WTC11 (cell line): ENCODE measurements around the gene C16orf54.

ENCODE experiments used
- CBFB ChIP-seq: sonication (generic); formaldehyde crosslinking; IDR thresholded peaks from 2 replicates; pipeline ENCODE4 v1.8.1; 2022; ENCODE audit warnings: mild to moderate bottlenecking, low read depth, missing genetic modification reagents
- CREB1 ChIP-seq: sonication (generic); formaldehyde crosslinking; IDR thresholded peaks from 2 replicates; pipeline ENCODE4 v1.8.0; 2023; ENCODE audit warnings: mild to moderate bottlenecking, missing genetic modification reagents
- ETV6 ChIP-seq: sonication (generic); formaldehyde crosslinking; IDR thresholded peaks from 2 replicates; pipeline ENCODE4 v1.8.1; 2022; ENCODE audit warnings: mild to moderate bottlenecking, missing genetic modification reagents
- TEAD1 ChIP-seq: sonication (generic); formaldehyde crosslinking; IDR thresholded peaks from 2 replicates; pipeline ENCODE4 v1.8.0; 2022; ENCODE audit warnings: mild to moderate bottlenecking, missing genetic modification reagents
- TF ChIP-seq, protein P1 (sequence below): sonication (generic); formaldehyde crosslinking; IDR thresholded peaks from 2 replicates; pipeline ENCODE4 v1.8.1; 2022; ENCODE audit warnings: mild to moderate bottlenecking, moderate library complexity, missing genetic modification reagents
- TF ChIP-seq, protein P2 (sequence below): fragments of 200-600 bp; IDR thresholded peaks from 2 replicates; pipeline ENCODE4 v1.8.0; 2022; ENCODE audit warnings: antibody characterized with exemption
- TF ChIP-seq, protein P3 (sequence below): sonication (generic); formaldehyde crosslinking; IDR thresholded peaks from 2 replicates; pipeline ENCODE4 v1.8.0; 2022; ENCODE audit warnings: mild to moderate bottlenecking, missing genetic modification reagents

DNA sequence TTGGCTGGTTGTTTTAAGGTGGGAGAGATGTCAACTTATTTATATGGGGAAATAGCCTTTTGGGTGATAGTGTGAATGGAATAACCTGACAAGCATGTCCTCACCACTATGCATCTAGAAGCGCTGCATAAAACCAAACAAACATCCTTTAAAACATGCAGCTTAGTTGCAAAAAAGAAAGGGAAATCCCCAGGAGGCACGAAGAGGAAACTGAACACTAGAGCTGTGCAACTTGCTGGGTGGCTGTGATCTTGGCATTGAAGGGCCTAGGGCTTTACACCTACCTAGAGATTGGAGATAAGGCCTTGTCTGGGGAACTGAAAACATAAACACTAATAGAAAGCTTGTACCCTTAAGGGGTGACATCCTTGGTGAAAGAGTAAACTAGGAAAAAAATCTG, 7.3 kb downstream of the C16orf54 start:
- TF ChIP-seq ETV6 (CRISPR knock-in tag): no peak
- TF ChIP-seq, protein P1, sequence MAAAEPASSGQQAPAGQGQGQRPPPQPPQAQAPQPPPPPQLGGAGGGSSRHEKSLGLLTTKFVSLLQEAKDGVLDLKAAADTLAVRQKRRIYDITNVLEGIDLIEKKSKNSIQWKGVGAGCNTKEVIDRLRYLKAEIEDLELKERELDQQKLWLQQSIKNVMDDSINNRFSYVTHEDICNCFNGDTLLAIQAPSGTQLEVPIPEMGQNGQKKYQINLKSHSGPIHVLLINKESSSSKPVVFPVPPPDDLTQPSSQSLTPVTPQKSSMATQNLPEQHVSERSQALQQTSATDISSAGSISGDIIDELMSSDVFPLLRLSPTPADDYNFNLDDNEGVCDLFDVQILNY: no peak
- no peak for TF ChIP-seq CBFB
- TF ChIP-seq TEAD1 (CRISPR knock-in tag): no peak
- TF ChIP-seq CREB1: no peak
- TF ChIP-seq, protein P2, sequence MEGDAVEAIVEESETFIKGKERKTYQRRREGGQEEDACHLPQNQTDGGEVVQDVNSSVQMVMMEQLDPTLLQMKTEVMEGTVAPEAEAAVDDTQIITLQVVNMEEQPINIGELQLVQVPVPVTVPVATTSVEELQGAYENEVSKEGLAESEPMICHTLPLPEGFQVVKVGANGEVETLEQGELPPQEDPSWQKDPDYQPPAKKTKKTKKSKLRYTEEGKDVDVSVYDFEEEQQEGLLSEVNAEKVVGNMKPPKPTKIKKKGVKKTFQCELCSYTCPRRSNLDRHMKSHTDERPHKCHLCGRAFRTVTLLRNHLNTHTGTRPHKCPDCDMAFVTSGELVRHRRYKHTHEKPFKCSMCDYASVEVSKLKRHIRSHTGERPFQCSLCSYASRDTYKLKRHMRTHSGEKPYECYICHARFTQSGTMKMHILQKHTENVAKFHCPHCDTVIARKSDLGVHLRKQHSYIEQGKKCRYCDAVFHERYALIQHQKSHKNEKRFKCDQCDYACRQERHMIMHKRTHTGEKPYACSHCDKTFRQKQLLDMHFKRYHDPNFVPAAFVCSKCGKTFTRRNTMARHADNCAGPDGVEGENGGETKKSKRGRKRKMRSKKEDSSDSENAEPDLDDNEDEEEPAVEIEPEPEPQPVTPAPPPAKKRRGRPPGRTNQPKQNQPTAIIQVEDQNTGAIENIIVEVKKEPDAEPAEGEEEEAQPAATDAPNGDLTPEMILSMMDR: no peak
- TF ChIP-seq, protein P3, sequence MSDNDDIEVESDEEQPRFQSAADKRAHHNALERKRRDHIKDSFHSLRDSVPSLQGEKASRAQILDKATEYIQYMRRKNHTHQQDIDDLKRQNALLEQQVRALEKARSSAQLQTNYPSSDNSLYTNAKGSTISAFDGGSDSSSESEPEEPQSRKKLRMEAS: no peak
